Mesenchymal stem cell (in vitro differentiated cells and primary cell): ENCODE data around the gene EMP3.
A peak's percentile ranks its signal among the peaks of the same experiment; 100 is the strongest.

Experiments
- DNase-seq: peaks from one replicate; pipeline ENCODE4 v3.0.0-alpha.2; 2013
- H2AFZ ChIP-seq: one replicate; pipeline ENCODE4 v1.6.1; 2013; ENCODE audit warnings: low read depth, mild to moderate bottlenecking, control low read depth, inconsistent platforms, low read length, moderate library complexity
- H2AK5ac ChIP-seq: 2 replicates; pipeline ENCODE4 v1.6.1; 2013; ENCODE audit warnings: low read length, moderate library complexity, mild to moderate bottlenecking, inconsistent platforms; ENCODE audit not compliant: severe bottlenecking
- H2BK120ac ChIP-seq: one replicate; pipeline ENCODE4 v1.6.1; 2013; ENCODE audit warnings: low read depth, mild to moderate bottlenecking, inconsistent platforms, low read length, moderate library complexity
- H2BK12ac ChIP-seq, 2 experiments: one replicate each; pipeline ENCODE4 v1.6.1; 2013; ENCODE audit warnings: inconsistent platforms in 2 of 2, low read length in 2 of 2, mild to moderate bottlenecking in 2 of 2, moderate library complexity in 2 of 2, control low read depth in 1 of 2
- H2BK15ac ChIP-seq: one replicate; pipeline ENCODE4 v1.6.1; 2013; ENCODE audit warnings: mild to moderate bottlenecking, low read depth, inconsistent platforms; ENCODE audit not compliant: poor library complexity, severe bottlenecking
- H2BK5ac ChIP-seq: 2 replicates; pipeline ENCODE4 v1.6.1; 2013; ENCODE audit warnings: low read depth, mild to moderate bottlenecking, low read length, control low read depth, inconsistent platforms; ENCODE audit not compliant: poor library complexity, severe bottlenecking
- H3K14ac ChIP-seq, 2 experiments: one replicate each; pipeline ENCODE4 v1.6.1; 2013; ENCODE audit warnings: inconsistent platforms in 2 of 2, low read length in 2 of 2, control low read depth in 1 of 2, mild to moderate bottlenecking in 1 of 2, moderate library complexity in 1 of 2
- H3K18ac ChIP-seq, 2 experiments: one replicate each; pipeline ENCODE4 v1.6.1; 2013; ENCODE audit warnings: inconsistent platforms in 2 of 2, low read length in 2 of 2, control low read depth in 1 of 2, low read depth in 1 of 2, mild to moderate bottlenecking in 1 of 2
- H3K23ac ChIP-seq, 2 experiments: one replicate each; pipeline ENCODE4 v1.6.1; 2013; ENCODE audit warnings: inconsistent platforms in 2 of 2, low read length in 2 of 2, mild to moderate bottlenecking in 2 of 2, moderate library complexity in 2 of 2, control low read depth in 1 of 2
- H3K27ac ChIP-seq: 2 replicates; pipeline ENCODE4 v1.5.1; 2013; ENCODE audit warnings: mild to moderate bottlenecking, moderate library complexity, low read length, control low read depth, inconsistent platforms; ENCODE audit not compliant: poor library complexity, severe bottlenecking
- H3K27me3 ChIP-seq, 2 experiments: 2 replicates each; pipeline versions ENCODE4 v1.6.1 to v1.7.0; 2013; ENCODE audit warnings: low read length in 2 of 2, mild to moderate bottlenecking in 2 of 2, moderate library complexity in 2 of 2, control low read depth in 1 of 2, inconsistent platforms in 1 of 2; ENCODE audit not compliant: control insufficient read depth in 1 of 2, insufficient read depth in 1 of 2
- H3K36me3 ChIP-seq, 2 experiments: 2 replicates each; pipeline versions ENCODE4 v1.6.1 to v1.7.0; 2013; ENCODE audit warnings: low read length in 2 of 2, control low read depth in 1 of 2, inconsistent platforms in 1 of 2, low read depth in 1 of 2, mild to moderate bottlenecking in 1 of 2; ENCODE audit not compliant: insufficient read depth in 2 of 2, control insufficient read depth in 1 of 2
- H3K4ac ChIP-seq, 2 experiments: one replicate each; pipeline ENCODE4 v1.6.1; 2013; ENCODE audit warnings: inconsistent platforms in 2 of 2, low read length in 2 of 2, mild to moderate bottlenecking in 2 of 2, moderate library complexity in 2 of 2, control low read depth in 1 of 2, low read depth in 1 of 2
- H3K4me1 ChIP-seq: 2 replicates; pipeline ENCODE4 v1.6.1; 2013; ENCODE audit warnings: low read depth, low read length, control low read depth; ENCODE audit not compliant: control insufficient read depth, insufficient read depth
- H3K4me2 ChIP-seq: 2 replicates; pipeline ENCODE4 v1.6.1; 2013; ENCODE audit warnings: low read length, mild to moderate bottlenecking, inconsistent platforms; ENCODE audit not compliant: poor library complexity, severe bottlenecking
- H3K4me3 ChIP-seq, 2 experiments: 2 replicates each; pipeline versions ENCODE4 v1.5.1 to v1.7.0; 2013; ENCODE audit warnings: low read length in 2 of 2, mild to moderate bottlenecking in 2 of 2, control low read depth in 1 of 2, low read depth in 1 of 2; ENCODE audit not compliant: insufficient read depth in 1 of 2
- H3K79me1 ChIP-seq: replicated peaks from 2 replicates; pipeline ENCODE4 v1.6.1; 2013; ENCODE audit warnings: mild to moderate bottlenecking, control low read depth, low read length, inconsistent platforms; ENCODE audit not compliant: poor library complexity, severe bottlenecking
- H3K9ac ChIP-seq: 2 replicates; pipeline ENCODE4 v1.7.0; 2013; ENCODE audit warnings: mild to moderate bottlenecking, low read length, moderate library complexity
- H3K9me3 ChIP-seq: 2 replicates; pipeline ENCODE4 v1.7.0; 2013; ENCODE audit warnings: mild to moderate bottlenecking, low read length; ENCODE audit not compliant: control insufficient read depth
- H4K8ac ChIP-seq: one replicate; pipeline ENCODE4 v1.6.1; 2013; ENCODE audit warnings: inconsistent platforms, mild to moderate bottlenecking, low read length, moderate library complexity
- H4K91ac ChIP-seq: one replicate; pipeline ENCODE4 v1.6.1; 2013; ENCODE audit warnings: mild to moderate bottlenecking, low read length, inconsistent platforms
- WGBS: methylation state at CpG from one replicate; pipeline ENCODE4 v1.1.7; 2013; ENCODE audit warnings: mixed read lengths; 5-methylcytosine and 5-hydroxymethylcytosine counted together

Gene EMP3

DNA sequence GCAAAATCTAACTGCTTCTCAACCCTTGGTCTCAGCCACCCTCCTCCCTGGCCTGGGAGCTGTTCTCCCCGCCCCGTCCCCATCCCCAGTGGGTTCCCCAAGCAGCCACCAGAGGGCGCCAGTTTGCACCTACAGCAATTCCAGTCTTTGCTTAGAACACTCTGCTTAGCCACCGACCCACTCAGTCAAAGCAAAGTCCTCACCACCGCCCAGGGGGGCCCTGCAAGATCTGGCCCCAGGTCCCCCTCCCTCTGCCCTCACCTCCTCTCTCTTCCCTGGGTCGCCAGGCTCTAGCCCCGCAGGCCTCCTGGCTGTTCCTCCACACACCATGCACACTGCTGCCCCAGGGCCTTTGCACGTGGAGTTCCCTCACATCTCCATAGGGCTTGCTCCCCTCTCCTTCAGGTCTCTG is 26.0 kb downstream of the EMP3 start:
- Histone ChIP-seq H3K79me1 (no peaks in the 10 kb centered on the region), H3K27ac (no peak overlapping the region), H2BK12ac (no peak overlapping the region), H2BK5ac (no peak overlapping the region), H3K23ac (no peak overlapping the region), H2AK5ac (no peak overlapping the region), H3K36me3 (peaks cover 0 to 6% of the 10 kb centered on the region in 2 experiments), H3K18ac (no peak overlapping the region), H4K8ac (no peak overlapping the region), H3K9me3 (no peaks in the 10 kb centered on the region), H2AFZ (no peak overlapping the region), H2BK120ac (no peak overlapping the region), H4K91ac (no peak overlapping the region), H3K4ac (no peak overlapping the region), H3K27me3 (no peaks in the 10 kb centered on the region), H3K9ac (no peak overlapping the region), H2BK15ac (no peak overlapping the region), H3K4me1 (peaks cover 12% of the 10 kb centered on the region), H3K4me3 (no peak overlapping the region), H3K14ac (no peak overlapping the region), H3K4me2 (no peak overlapping the region)
- DNase-seq = peak; percentile 52
- WGBS = 51% methylated on average over 8 of the region's 8 CpGs

DNA sequence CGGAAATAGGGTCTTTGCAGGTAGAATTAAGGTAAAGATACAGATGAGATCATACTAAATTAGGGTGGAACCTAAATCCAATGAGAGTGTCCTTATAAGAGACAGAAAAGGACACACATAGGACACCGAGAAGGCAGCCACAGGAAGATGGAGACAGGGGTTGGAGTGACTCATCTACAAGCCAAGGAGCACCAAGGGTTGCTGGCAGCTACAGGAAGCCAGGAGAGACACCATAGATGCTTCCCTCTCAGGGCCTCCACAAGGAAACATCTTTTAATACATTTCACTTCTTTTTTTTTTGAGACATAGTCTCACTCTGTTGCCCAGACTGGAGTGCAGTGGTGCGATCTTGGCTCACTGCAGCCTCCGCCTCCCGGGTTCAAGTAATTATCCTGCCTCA is 28.3 kb downstream of the EMP3 start:
- Histone ChIP-seq H3K18ac (no peak overlapping the region), H4K91ac (no peak overlapping the region), H3K9me3 (no peaks in the 10 kb centered on the region), H3K4me3 (no peak overlapping the region), H2BK5ac (no peak overlapping the region), H3K23ac (no peak overlapping the region), H3K79me1 (no peaks in the 10 kb centered on the region), H2AK5ac (no peak overlapping the region), H3K36me3 (peaks cover 3 to 6% of the 10 kb centered on the region in 2 experiments), H3K14ac (no peak overlapping the region), H2BK12ac (no peak overlapping the region), H2BK120ac (no peak overlapping the region), H3K9ac (no peak overlapping the region), H2BK15ac (no peak overlapping the region), H2AFZ (no peak overlapping the region), H3K4me2 (no peak overlapping the region), H3K4me1 (peaks cover 12% of the 10 kb centered on the region), H3K27me3 (no peaks in the 10 kb centered on the region), H3K27ac (no peak overlapping the region), H4K8ac (no peak overlapping the region), H3K4ac (peak overlapping the region in 1 of 2 experiments; percentile 30)
- peak; percentile 31 for DNase-seq
- WGBS = 79% methylated on average over 5 of the region's 5 CpGs

DNA sequence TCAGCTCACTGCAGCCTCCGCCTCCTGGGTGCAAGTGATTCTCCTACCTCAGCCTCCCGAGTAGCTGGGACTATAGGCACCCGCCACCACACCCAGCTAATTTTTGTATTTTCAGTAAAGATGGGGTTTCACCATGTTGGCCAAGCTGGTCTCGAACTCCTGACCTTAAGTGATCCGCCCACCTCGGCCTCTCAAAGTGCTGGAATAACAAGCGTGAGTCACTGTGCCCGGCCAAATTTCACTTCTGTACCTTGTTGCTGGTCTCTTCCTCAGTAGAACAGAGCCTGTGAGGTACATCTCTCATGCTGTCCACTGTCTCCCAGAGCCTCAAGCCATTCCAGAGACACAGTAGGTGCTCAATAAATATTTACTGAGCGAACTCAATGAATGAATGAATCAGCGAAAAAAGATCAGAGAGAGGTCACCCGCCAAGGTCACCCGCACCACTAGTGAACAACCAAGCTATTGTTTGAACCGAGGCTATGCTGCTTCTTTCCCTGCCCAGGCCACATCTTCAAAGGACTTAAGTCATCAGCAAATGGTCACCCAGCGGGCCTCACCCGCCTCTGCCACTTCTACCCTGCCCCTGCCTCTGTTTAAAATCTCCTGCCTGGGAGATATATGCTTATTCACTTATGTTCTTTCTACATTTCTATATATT is 29.1 kb downstream of the EMP3 start:
- no peak overlapping the region for H2BK12ac ChIP-seq
- H2BK15ac ChIP-seq = no peak overlapping the region
- no peaks in the 10 kb centered on the region for H3K27me3 ChIP-seq
- DNase-seq = peak; percentile 39
- no peaks in the 10 kb centered on the region for H3K79me1 ChIP-seq
- H2BK5ac ChIP-seq = no peak overlapping the region
- H3K4me3 ChIP-seq = no peak overlapping the region
- H2BK120ac ChIP-seq = no peak overlapping the region
- H3K4me1 ChIP-seq = peaks cover 12% of the 10 kb centered on the region
- H4K91ac ChIP-seq = no peak overlapping the region
- H4K8ac ChIP-seq = peak overlapping the region; percentile 4
- H3K36me3 ChIP-seq = peaks cover 3 to 6% of the 10 kb centered on the region in 2 experiments
- H2AK5ac ChIP-seq = no peak overlapping the region
- no peak overlapping the region for H3K4ac ChIP-seq
- no peak overlapping the region for H3K9ac ChIP-seq
- H2AFZ ChIP-seq = no peak overlapping the region
- H3K23ac ChIP-seq = no peak overlapping the region
- H3K9me3 ChIP-seq = no peaks in the 10 kb centered on the region
- no peak overlapping the region for H3K27ac ChIP-seq
- H3K4me2 ChIP-seq = no peak overlapping the region
- WGBS = 79% methylated on average over 12 of the region's 15 CpGs
- no peak overlapping the region for H3K18ac ChIP-seq
- H3K14ac ChIP-seq = peak overlapping the region in 1 of 2 experiments; percentile 41

DNA sequence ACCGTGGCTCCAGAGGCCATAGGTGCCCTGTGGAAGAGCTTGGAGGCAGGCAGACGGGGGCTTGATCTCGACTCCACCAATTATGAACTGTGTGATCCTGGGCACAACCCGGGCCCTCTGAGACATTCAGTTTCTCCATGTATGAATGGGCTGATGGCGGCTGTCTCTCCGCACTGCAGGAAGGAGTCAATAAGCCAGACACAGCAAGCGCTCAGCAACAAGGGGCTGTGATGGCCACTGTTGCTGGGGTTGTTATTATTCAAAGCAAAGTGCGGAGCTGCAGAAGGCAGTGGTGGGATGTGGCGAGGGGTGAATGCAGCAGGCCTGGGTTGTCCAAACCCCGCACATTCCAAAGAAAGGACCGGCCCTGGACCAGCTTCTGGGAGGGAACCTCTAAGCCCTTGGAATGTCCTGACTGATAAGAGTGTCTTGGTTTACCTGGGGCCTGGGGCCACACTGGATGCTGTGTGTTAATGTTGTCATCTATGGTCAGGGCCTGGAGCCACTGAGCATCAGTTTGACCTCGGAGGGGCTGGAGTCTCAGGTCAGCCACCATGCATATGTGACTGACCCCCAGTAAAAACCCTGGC is 30.1 kb downstream of the EMP3 start:
- H3K4me2 ChIP-seq = no peak overlapping the region
- no peak overlapping the region for H2BK5ac ChIP-seq
- H4K8ac ChIP-seq = peak overlapping the region; percentile 19
- H3K23ac ChIP-seq = no peak overlapping the region
- peaks cover 6 to 8% of the 10 kb centered on the region in 2 experiments for H3K36me3 ChIP-seq
- no peak overlapping the region for H3K9ac ChIP-seq
- H2BK120ac ChIP-seq = no peak overlapping the region
- H3K9me3 ChIP-seq = no peaks in the 10 kb centered on the region
- H2BK15ac ChIP-seq = no peak overlapping the region
- WGBS = 92% methylated on average over 12 of the region's 12 CpGs
- H3K4ac ChIP-seq = peak overlapping the region in 1 of 2 experiments; percentile 8
- no peak for DNase-seq
- peak overlapping the region; percentile 46 for H4K91ac ChIP-seq
- no peak overlapping the region for H3K14ac ChIP-seq
- H3K4me1 ChIP-seq = peaks cover 12% of the 10 kb centered on the region
- H3K4me3 ChIP-seq = no peak overlapping the region
- no peak overlapping the region for H3K27ac ChIP-seq
- H2BK12ac ChIP-seq = peak overlapping the region; percentile 15 to 54
- H3K18ac ChIP-seq = no peak overlapping the region
- peak overlapping the region; percentile 69 for H2AK5ac ChIP-seq
- no peak overlapping the region for H2AFZ ChIP-seq
- no peaks in the 10 kb centered on the region for H3K79me1 ChIP-seq
- H3K27me3 ChIP-seq = no peaks in the 10 kb centered on the region
